ENCODE data around the gene ACTL7A.

Gene ACTL7A, protein sequence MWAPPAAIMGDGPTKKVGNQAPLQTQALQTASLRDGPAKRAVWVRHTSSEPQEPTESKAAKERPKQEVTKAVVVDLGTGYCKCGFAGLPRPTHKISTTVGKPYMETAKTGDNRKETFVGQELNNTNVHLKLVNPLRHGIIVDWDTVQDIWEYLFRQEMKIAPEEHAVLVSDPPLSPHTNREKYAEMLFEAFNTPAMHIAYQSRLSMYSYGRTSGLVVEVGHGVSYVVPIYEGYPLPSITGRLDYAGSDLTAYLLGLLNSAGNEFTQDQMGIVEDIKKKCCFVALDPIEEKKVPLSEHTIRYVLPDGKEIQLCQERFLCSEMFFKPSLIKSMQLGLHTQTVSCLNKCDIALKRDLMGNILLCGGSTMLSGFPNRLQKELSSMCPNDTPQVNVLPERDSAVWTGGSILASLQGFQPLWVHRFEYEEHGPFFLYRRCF

GRCh38 chr9:108861997-108862396 is at the start of gene ACTL7A:
ACTL7A (plus strand) TSS chr9:108862266; CDS start chr9:108862323, 57 bp downstream.
- no peaks in the 10 kb centered on the region for H3K36me3 Mint-ChIP-seq (ENCODE audit: low read depth)

DNA sequence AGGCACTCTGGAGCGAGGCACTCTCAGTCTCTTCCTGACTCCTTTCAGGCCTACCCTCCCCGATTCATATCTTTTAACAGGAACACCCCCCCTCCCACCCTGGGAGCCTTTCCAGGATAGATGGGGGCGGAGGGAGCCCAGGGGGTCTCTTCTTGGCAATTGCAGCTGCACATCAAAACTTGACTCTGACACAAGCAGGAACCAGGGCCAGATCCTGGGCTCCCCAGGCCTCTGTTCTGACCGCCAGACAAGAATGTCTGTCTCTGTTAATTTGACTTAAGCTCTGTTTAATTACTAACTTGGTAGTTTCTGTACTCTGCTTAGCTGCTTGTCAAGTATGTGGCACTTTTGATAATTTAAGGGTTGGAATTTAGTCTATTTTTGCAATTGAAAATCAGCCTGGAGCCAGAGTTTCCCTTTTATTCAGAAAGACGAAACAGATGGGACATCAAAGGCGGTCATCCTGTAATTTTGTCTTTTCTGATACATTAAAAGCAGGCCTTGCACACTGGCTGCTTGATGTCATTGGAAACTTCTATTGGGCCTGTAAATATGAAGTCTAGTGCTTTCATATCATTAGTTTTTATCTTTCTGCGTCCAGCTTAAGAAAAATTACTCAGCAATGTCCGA is 49.6 kb upstream of the ACTL7A start:
- Mint-ChIP-seq H3K27me3 (ENCODE audit: low read depth) (peaks cover 5% of the 10 kb centered on the region), H3K27ac (no peak overlapping the region), H3K36me3 (ENCODE audit: low read depth) (no peaks in the 10 kb centered on the region), H3K9me3 (no peaks in the 10 kb centered on the region), H3K4me1 (ENCODE audit: low read depth) (no peaks in the 10 kb centered on the region), H3K4me3 (no peak overlapping the region)
- DNase-seq (ENCODE audit: low spot score): no peak

More at GRCh38 chr9:108861997-108862396, at the start of gene ACTL7A:
- Mint-ChIP-seq H3K27ac (no peak within 1 kb of the TSS), H3K4me1 (ENCODE audit: low read depth) (no peaks in the 10 kb centered on the region), H3K27me3 (ENCODE audit: low read depth) (no peaks in the 10 kb centered on the region), H3K4me3 (no peak within 1 kb of the TSS), H3K9me3 (no peaks in the 10 kb centered on the region)
- no peak for DNase-seq (ENCODE audit: low spot score)

DNA sequence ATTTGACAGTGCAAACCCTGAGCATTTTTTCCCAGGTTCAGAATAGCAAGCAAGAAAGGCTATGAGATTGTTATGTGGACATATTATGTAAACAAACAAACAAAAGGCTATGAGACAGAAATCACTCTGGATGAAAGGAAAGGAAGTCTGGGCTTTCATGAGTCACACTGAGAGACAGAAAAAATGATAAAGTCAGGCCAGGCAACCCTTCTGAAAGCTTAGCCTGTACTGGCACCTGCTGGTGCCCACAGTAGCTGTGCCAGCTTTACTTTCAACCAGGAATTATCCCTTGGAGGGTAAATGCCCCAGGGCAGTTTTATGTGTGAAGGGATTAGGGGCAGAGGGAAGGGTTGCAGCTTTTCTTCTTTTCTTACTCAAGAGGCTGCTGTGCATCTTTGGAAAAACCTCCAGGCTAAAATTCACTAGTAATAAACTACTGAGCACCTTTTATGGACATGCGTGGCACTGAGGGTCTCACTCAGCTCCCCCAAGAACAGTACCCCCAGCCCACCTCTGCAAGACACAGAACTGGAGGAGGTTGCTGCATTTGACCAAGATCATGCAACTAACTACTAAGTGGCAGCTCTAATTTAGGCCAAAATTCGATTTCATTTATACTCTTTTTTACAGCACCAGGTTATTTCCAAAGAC is 48.0 kb upstream of the ACTL7A start:
- H3K4me3 Mint-ChIP-seq: no peak overlapping the region
- no peaks in the 10 kb centered on the region for H3K4me1 Mint-ChIP-seq (ENCODE audit: low read depth)
- peaks cover 5% of the 10 kb centered on the region for H3K27me3 Mint-ChIP-seq (ENCODE audit: low read depth)
- H3K36me3 Mint-ChIP-seq (ENCODE audit: low read depth): no peaks in the 10 kb centered on the region
- no peak overlapping the region for H3K27ac Mint-ChIP-seq
- H3K9me3 Mint-ChIP-seq: no peaks in the 10 kb centered on the region
- DNase-seq (ENCODE audit: low spot score): no peak

DNA sequence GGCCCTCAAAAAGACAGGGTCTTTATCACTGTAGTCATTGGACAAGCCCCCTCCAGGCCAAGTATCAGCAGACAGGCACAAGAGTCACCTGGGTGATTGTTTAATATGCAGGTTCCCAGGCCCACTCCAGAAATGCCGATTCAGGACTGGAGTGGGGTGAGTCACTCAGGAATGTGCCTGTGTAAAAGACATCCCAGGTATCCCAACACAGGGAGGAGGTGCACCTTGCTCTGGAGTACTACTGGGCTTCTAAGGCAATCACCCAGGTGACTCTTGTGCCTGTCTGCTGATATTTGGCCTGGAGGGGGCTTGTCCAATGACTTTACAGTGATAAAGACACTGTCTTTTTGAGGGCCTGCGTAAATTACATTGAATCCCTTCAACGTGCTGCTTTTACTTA is 46.9 kb upstream of the ACTL7A start:
- Mint-ChIP-seq H3K4me1 (ENCODE audit: low read depth) (no peaks in the 10 kb centered on the region), H3K9me3 (no peaks in the 10 kb centered on the region), H3K27ac (no peak overlapping the region), H3K27me3 (ENCODE audit: low read depth) (peaks cover 7% of the 10 kb centered on the region), H3K4me3 (no peak overlapping the region), H3K36me3 (ENCODE audit: low read depth) (no peaks in the 10 kb centered on the region)
- no peak for DNase-seq (ENCODE audit: low spot score)

DNA sequence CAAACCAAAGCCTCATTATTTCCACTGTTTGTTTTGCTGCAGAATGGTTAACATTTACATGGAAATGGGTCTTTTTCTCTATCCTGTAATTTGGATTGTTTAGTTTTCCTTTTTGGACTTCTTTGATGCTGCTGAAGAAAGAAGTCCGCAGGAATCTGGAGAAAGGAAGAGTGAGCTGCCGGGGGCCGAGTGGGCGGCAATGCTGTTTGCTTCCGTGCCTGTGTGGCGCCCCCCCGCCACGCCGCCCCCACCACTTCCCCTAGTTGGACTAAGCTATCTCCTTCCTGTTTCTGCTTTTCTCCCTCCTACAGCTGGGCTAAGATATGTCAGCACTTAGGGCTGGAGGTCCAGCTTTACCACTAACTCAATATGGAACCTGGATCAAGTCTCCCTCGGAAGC is 46.0 kb upstream of the ACTL7A start:
- H3K36me3 Mint-ChIP-seq (ENCODE audit: low read depth): no peaks in the 10 kb centered on the region
- H3K4me3 Mint-ChIP-seq: no peak overlapping the region
- H3K27ac Mint-ChIP-seq: no peak overlapping the region
- no peak for DNase-seq (ENCODE audit: low spot score)
- no peaks in the 10 kb centered on the region for H3K4me1 Mint-ChIP-seq (ENCODE audit: low read depth)
- peaks cover 7% of the 10 kb centered on the region for H3K27me3 Mint-ChIP-seq (ENCODE audit: low read depth)
- no peaks in the 10 kb centered on the region for H3K9me3 Mint-ChIP-seq

GRCh38 chr9:108823829-108824228 is 38.2 kb upstream of the ACTL7A start:
- no peak overlapping the region for H3K4me3 Mint-ChIP-seq
- peaks cover 9% of the 10 kb centered on the region for H3K27me3 Mint-ChIP-seq (ENCODE audit: low read depth)
- no peak overlapping the region for H3K27ac Mint-ChIP-seq
- no peak for DNase-seq (ENCODE audit: low spot score)
- no peaks in the 10 kb centered on the region for H3K36me3 Mint-ChIP-seq (ENCODE audit: low read depth)
- H3K4me1 Mint-ChIP-seq (ENCODE audit: low read depth): no peaks in the 10 kb centered on the region
- peaks cover 12% of the 10 kb centered on the region for H3K9me3 Mint-ChIP-seq

DNA sequence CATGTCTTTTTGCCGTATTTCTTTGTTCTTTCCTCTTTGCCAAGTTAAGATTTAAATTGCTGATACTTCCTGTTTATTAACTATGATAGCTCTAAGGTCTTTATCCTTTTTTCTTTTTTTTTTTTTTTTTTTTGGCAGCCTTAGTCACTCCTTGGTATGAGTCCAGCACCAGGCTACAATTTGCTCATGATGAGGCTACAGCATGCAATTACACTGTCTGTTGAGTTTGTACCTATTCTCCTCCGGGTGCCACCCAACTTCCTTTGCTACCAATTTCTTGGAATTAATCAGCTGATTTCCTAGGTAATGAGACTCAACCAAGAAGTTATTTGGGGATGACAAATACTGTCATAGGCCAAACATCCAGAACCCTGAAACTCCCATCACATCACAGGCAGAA is 31.8 kb upstream of the ACTL7A start:
- Mint-ChIP-seq H3K27ac (no peak overlapping the region), H3K4me1 (ENCODE audit: low read depth) (peaks cover 4% of the 10 kb centered on the region), H3K4me3 (no peak overlapping the region), H3K9me3 (no peaks in the 10 kb centered on the region), H3K27me3 (ENCODE audit: low read depth) (peaks cover 6% of the 10 kb centered on the region), H3K36me3 (ENCODE audit: low read depth) (no peaks in the 10 kb centered on the region)
- DNase-seq (ENCODE audit: low spot score): no peak

- Mint-ChIP-seq H3K4me3 (no peak overlapping the region), H3K9me3 (no peaks in the 10 kb centered on the region), H3K27ac (no peak overlapping the region), H3K27me3 (ENCODE audit: low read depth) (peaks cover 3% of the 10 kb centered on the region), H3K4me1 (ENCODE audit: low read depth) (peaks cover 7% of the 10 kb centered on the region), H3K36me3 (ENCODE audit: low read depth) (no peaks in the 10 kb centered on the region)
- no peak for DNase-seq (ENCODE audit: low spot score)
These were observed 30.4 kb upstream of the ACTL7A start for GRCh38 chr9:108831496-108832178.

DNA sequence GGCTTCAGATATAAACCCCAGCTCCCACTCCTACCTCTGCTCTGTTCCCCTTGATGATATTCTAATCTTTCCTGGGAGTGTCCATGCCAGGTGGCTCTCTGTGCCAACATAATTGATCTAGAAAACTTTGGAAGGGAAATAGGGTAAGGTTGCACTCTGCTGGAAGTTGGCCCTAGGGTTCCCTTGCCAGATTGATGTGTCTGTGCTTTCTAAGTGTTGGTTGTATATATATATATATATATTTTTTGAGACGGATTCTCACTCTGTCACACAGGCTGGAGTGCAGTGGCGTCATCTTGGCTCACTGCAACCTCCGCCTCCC is 29.9 kb upstream of the ACTL7A start:
- peaks cover 7% of the 10 kb centered on the region for H3K4me1 Mint-ChIP-seq (ENCODE audit: low read depth)

GRCh38 chr9:108834959-108835665 is 27.0 kb upstream of the ACTL7A start:
- Mint-ChIP-seq H3K9me3 (no peaks in the 10 kb centered on the region), H3K27me3 (ENCODE audit: low read depth) (no peaks in the 10 kb centered on the region), H3K27ac (no peak overlapping the region), H3K4me3 (no peak overlapping the region), H3K36me3 (ENCODE audit: low read depth) (no peaks in the 10 kb centered on the region), H3K4me1 (ENCODE audit: low read depth) (peaks cover 7% of the 10 kb centered on the region)
- no peak for DNase-seq (ENCODE audit: low spot score)

More for the DNA sequence above, 29.9 kb upstream of the ACTL7A start:
- no peaks in the 10 kb centered on the region for H3K9me3 Mint-ChIP-seq
- peaks cover 3% of the 10 kb centered on the region for H3K27me3 Mint-ChIP-seq (ENCODE audit: low read depth)
- H3K36me3 Mint-ChIP-seq (ENCODE audit: low read depth): no peaks in the 10 kb centered on the region
- DNase-seq (ENCODE audit: low spot score): no peak
- H3K4me3 Mint-ChIP-seq: no peak overlapping the region
- no peak overlapping the region for H3K27ac Mint-ChIP-seq

DNA sequence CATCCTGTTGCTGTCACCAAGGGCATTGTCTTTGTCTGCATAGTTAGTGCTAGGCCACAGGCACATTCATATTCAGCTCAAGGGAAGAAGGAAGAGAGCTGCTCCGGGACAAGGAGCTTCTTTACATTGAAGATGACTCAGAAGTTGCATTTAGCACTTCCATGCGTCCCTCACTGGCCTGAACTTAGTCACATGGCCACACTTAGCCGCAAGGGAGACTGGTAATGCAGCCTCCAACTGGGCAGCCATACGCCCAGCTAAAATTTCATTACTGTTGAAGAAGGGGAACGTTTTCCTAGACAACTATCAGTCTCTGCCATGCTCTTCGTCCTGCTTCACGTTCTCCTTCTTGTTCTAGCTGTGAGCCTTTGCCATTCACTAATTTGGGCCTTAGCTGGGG is 26.2 kb upstream of the ACTL7A start:
- no peaks in the 10 kb centered on the region for H3K36me3 Mint-ChIP-seq (ENCODE audit: low read depth)
- no peak overlapping the region for H3K27ac Mint-ChIP-seq
- no peak for DNase-seq (ENCODE audit: low spot score)
- peaks cover 7% of the 10 kb centered on the region for H3K4me1 Mint-ChIP-seq (ENCODE audit: low read depth)
- H3K4me3 Mint-ChIP-seq: no peak overlapping the region
- no peaks in the 10 kb centered on the region for H3K27me3 Mint-ChIP-seq (ENCODE audit: low read depth)
- H3K9me3 Mint-ChIP-seq: no peaks in the 10 kb centered on the region

GRCh38 chr9:108836319-108836718 is 25.7 kb upstream of the ACTL7A start:
- no peak for DNase-seq (ENCODE audit: low spot score)
- Mint-ChIP-seq H3K27ac (no peak overlapping the region), H3K4me3 (no peak overlapping the region), H3K36me3 (ENCODE audit: low read depth) (no peaks in the 10 kb centered on the region), H3K27me3 (ENCODE audit: low read depth) (no peaks in the 10 kb centered on the region), H3K9me3 (no peaks in the 10 kb centered on the region), H3K4me1 (ENCODE audit: low read depth) (peaks cover 7% of the 10 kb centered on the region)

DNA sequence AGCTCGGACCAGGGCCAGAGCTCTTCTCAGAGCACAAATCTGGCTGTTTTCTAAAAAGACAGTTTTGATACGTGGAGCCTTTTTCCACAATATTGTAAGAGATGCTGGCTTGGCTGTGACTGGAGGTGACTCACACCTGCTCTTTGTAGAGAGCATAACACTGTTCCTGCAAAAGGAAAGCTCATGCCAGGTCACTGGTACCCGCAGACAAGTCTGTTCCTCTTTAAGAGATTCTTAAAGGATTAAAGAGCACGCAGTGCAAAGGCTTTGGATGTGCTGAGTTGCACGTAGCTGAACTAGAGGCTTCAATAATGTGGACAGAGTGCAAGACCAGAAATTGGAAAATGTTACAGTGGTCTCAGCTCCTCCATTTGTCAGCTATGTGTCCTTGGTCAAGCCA is 25.3 kb upstream of the ACTL7A start:
- DNase-seq (ENCODE audit: low spot score): no peak
- no peaks in the 10 kb centered on the region for H3K36me3 Mint-ChIP-seq (ENCODE audit: low read depth)
- no peaks in the 10 kb centered on the region for H3K27me3 Mint-ChIP-seq (ENCODE audit: low read depth)
- H3K27ac Mint-ChIP-seq: no peak overlapping the region
- H3K4me1 Mint-ChIP-seq (ENCODE audit: low read depth): peaks cover 7% of the 10 kb centered on the region
- no peak overlapping the region for H3K4me3 Mint-ChIP-seq
- no peaks in the 10 kb centered on the region for H3K9me3 Mint-ChIP-seq
